Hematopoietic multipotent progenitor cell treated with erythropoietin and hydrocortisone succinate and interleukin-3 and kit ligand, for 4 days (in vitro differentiated cells): ENCODE results near the gene LLCFC1.
"Not testable (repeated sequence)": the region's sequence is repeated elsewhere in the genome, so short reads cannot be mapped to it uniquely, and the experiment has no call there.

Experiments used
- DNase-seq: peaks from one replicate; pipeline ENCODE4 v3.0.0-alpha.2; 2015

Gene LLCFC1

GRCh38 chr7:142943706-142944268, 4.5 kb downstream of the LLCFC1 start:
- DNase-seq: no peak

- no peak for DNase-seq
These were observed 5.7 kb downstream of the LLCFC1 start for GRCh38 chr7:142945001-142945400.

GRCh38 chr7:142948603-142949002, 9.3 kb downstream of the LLCFC1 start:
- DNase-seq: no peak

- no peak for DNase-seq
These were observed 11.0 kb downstream of the LLCFC1 start for GRCh38 chr7:142950235-142950634.

GRCh38 chr7:142954680-142955268, 15.5 kb downstream of the LLCFC1 start:
- peak; percentile 72 for DNase-seq

GRCh38 chr7:142956951-142957623, 17.8 kb downstream of the LLCFC1 start:
- no peak for DNase-seq

GRCh38 chr7:142957723-142958122, 18.4 kb downstream of the LLCFC1 start:
- no peak for DNase-seq

- DNase-seq: no peak
These were observed 19.9 kb downstream of the LLCFC1 start for GRCh38 chr7:142959202-142959601.

GRCh38 chr7:142960955-142961512, 21.8 kb downstream of the LLCFC1 start:
- DNase-seq: peak; percentile 40

- no peak for DNase-seq
These were observed 22.3 kb downstream of the LLCFC1 start for GRCh38 chr7:142961595-142961972.

- peak; percentile 94 for DNase-seq
These were observed 23.0 kb downstream of the LLCFC1 start, which contains the start of gene KEL for GRCh38 chr7:142961973-142962926. Gene KEL (minus strand): TSS chr7:142962363. CDS start chr7:142962206, 157 bp downstream.

- no peak for DNase-seq
These were observed 23.7 kb downstream of the LLCFC1 start for GRCh38 chr7:142962991-142963390.

GRCh38 chr7:142963993-142964392, 24.7 kb downstream of the LLCFC1 start:
- no peak for DNase-seq

GRCh38 chr7:142964502-142965246, 25.4 kb downstream of the LLCFC1 start:
- DNase-seq: peak; percentile 43

- peak; percentile 46 for DNase-seq
These were observed 28.9 kb downstream of the LLCFC1 start for GRCh38 chr7:142968229-142968628.

GRCh38 chr7:142969183-142969582, 29.9 kb downstream of the LLCFC1 start:
- no peak for DNase-seq

- DNase-seq: no peak
These were observed 35.3 kb downstream of the LLCFC1 start for GRCh38 chr7:142974626-142975025.

- DNase-seq: not testable (repeated sequence)
These were observed 39.1 kb downstream of the LLCFC1 start for GRCh38 chr7:142978402-142978801.

- no peak for DNase-seq
These were observed 44.5 kb downstream of the LLCFC1 start for GRCh38 chr7:142983825-142984224.

GRCh38 chr7:142984297-142984696, 45.0 kb downstream of the LLCFC1 start:
- no peak for DNase-seq
